Breast epithelium (tissue), 3 donors: ENCODE results near the gene UGP2.

ENCODE experiments used
- CTCF ChIP-seq, 3 donors: fragments of 450-650 bp; IDR thresholded peaks; one replicate each; pipeline ENCODE4 v1.5.1; 2016 to 2017; ENCODE audit warnings: antibody characterized with exemption in 3 of 3, mild to moderate bottlenecking in 3 of 3, moderate library complexity in 3 of 3
- POLR2A ChIP-seq: fragments of 450-650 bp; IDR thresholded peaks from one replicate; pipeline ENCODE4 v1.6.1; 2016; ENCODE audit warnings: antibody characterized with exemption, mild to moderate bottlenecking, moderate library complexity

DNA sequence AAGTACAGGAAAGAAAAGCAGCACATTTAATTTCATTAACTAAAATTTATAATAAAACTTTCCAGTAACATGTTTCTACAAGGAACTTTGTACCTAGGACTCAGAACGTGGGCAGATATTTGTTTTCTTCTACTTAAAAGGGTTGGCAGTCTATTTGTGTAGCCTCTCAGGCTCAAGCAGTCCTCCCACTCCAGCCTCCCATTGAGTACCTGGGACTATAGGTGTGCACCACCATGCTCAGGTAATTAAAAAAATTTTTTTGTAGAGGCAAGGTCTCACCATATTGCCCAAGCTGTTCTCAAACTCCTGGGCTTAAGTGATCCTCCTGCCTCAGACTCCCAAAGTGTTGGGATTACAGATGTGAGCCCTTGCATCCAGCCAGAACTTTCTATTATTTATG is 36.8 kb downstream of the UGP2 start:
- TF ChIP-seq POLR2A (no peak), CTCF (IDR thresholded peaks at IDR 0.05) (no peak)
